Prostate gland (tissue), 2 donors: ENCODE results near the gene LYPLA2. TPM values are rescaled to one million over a fixed set of nuclear protein-coding genes. Genes with fewer than 3 reads are reported as not detected.
"Not testable (repeated sequence)": the region's sequence is repeated elsewhere in the genome, so short reads cannot be mapped to it uniquely, and the experiment has no call there.

Experiments used
- DNase-seq: peaks from one replicate; pipeline ENCODE4 v3.0.0-alpha.2; 2019; ENCODE audit warnings: low spot score
- H3K27ac ChIP-seq, 2 donors: fragments of 200-600 bp; sonication (generic); 2 replicates each; pipeline ENCODE4 v1.5.1; 2017 to 2019
- H3K27me3 ChIP-seq: fragments of 200-600 bp; sonication (generic); replicated peaks from 2 replicates; pipeline ENCODE4 v1.5.1; 2019; ENCODE audit not compliant: insufficient read depth
- H3K36me3 ChIP-seq, 2 donors: fragments of 200-600 bp; sonication (generic); 1 replicate in 1 of 2; 2 replicates in 1 of 2; pipeline versions ENCODE4 v1.5.1 to v1.8.1; 2017 to 2019
- H3K4me1 ChIP-seq: fragments of 200-600 bp; sonication (generic); replicated peaks from 2 replicates; pipeline ENCODE4 v1.5.1; 2019
- H3K4me3 ChIP-seq, 2 donors: fragments of 200-600 bp; sonication (generic); 2 replicates each; pipeline ENCODE4 v1.5.1; 2017 to 2019
- H3K9me3 ChIP-seq: fragments of 200-600 bp; sonication (generic); 2 replicates; pipeline ENCODE4 v1.5.1; 2017
- POLR2A ChIP-seq: fragments of 450-650 bp; IDR thresholded peaks from one replicate; pipeline ENCODE4 v1.6.1; 2016; ENCODE audit warnings: antibody characterized with exemption, mild to moderate bottlenecking
- POLR2AphosphoS5 ChIP-seq: sonication (generic); formaldehyde crosslinking; IDR thresholded peaks from one replicate; pipeline ENCODE4 v1.6.1; 2017; ENCODE audit warnings: antibody characterized with exemption
- WGBS: methylation state at CpG from one replicate; pipeline ENCODE4 v1.1.5; 2018; 5-methylcytosine and 5-hydroxymethylcytosine counted together
- intact Hi-C: fragments of 100-400 bp; cut with DNase I; formaldehyde crosslinking; loops from one replicate; pipeline ENCODE4 v1.14.2; 2022
- total RNA-seq, 2 donors: library from RNA; depleted of rRNA; stranded (reverse); fragments of >200 nt; gene quantifications; one replicate each; pipeline ENCODE4 v1.1.0, GENCODE V29; 2016
- TF ChIP-seq, protein P1 (sequence below), 4 experiments: fragments of 200-600 bp in 2 of 4; fragments of 450-650 bp in 2 of 4; sonication (generic) in 2 of 4; IDR thresholded peaks; 1 replicate in 3 of 4; 2 replicates in 1 of 4; pipeline ENCODE4 v1.5.1; 2016 to 2019; ENCODE audit warnings: antibody characterized with exemption in 4 of 4, mild to moderate bottlenecking in 2 of 4, moderate library complexity in 2 of 4

Gene LYPLA2
- total RNA-seq, 2 donors from 2014 or later, result 53.6 to 57.7 TPM

DNA sequence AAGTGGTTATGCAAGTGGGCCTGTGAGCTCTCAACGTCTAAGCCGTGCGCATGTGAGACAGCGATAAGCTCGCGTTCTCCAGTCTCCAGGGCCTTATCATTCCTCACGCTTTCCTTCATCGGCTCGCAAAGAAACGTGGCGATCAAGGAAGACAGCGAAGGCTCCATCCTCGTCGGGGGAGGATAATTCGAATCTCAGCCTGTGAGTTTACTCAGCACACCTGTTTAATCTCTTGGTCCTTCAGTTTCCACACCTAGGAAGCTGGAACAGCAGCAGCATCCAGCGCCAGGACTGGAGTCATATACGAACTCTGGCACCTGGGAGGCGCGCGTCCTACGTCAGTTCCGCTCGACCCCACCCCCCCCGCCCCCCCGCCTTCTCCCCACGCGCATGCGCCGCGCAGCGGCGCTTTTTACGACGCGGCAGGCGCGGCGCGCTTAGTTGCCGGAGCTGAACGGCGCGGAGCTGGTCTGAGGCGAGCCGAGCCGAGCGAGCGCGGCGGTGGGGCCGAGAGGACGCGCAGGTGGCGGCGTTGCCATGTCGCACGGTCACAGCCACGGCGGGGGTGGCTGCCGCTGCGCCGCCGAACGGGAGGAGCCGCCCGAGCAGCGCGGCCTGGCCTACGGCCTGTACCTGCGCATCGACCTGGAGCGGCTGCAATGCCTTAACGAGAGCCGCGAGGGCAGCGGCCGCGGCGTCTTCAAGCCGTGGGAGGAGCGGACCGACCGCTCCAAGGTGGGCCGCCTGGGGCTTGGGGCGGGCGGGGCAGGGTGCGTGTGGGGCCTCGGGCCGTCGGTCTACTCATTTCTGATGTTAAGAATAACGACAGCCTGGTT is 12.7 kb upstream of the LYPLA2 start, which contains the start of gene PITHD1:
Gene PITHD1 (plus strand): TSS at position 440 of the 836 bp plus-strand sequence. CDS start 98 bp downstream, at position 538.
- peak; percentile 76 for DNase-seq
- intact Hi-C loops, result no loop called here
- peaks cover 6% of the 10 kb centered on the region for H3K4me1 ChIP-seq
- WGBS, result under 1% methylated on average over 29 of the region's 91 CpGs
- H3K9me3 ChIP-seq, result no peaks in the 10 kb centered on the region
- H3K27ac ChIP-seq, result peak within 1 kb of the TSS; percentile 86 to 91
- peak; percentile 85 for TF ChIP-seq POLR2A
- TF ChIP-seq, protein P1, sequence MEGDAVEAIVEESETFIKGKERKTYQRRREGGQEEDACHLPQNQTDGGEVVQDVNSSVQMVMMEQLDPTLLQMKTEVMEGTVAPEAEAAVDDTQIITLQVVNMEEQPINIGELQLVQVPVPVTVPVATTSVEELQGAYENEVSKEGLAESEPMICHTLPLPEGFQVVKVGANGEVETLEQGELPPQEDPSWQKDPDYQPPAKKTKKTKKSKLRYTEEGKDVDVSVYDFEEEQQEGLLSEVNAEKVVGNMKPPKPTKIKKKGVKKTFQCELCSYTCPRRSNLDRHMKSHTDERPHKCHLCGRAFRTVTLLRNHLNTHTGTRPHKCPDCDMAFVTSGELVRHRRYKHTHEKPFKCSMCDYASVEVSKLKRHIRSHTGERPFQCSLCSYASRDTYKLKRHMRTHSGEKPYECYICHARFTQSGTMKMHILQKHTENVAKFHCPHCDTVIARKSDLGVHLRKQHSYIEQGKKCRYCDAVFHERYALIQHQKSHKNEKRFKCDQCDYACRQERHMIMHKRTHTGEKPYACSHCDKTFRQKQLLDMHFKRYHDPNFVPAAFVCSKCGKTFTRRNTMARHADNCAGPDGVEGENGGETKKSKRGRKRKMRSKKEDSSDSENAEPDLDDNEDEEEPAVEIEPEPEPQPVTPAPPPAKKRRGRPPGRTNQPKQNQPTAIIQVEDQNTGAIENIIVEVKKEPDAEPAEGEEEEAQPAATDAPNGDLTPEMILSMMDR (IDR thresholded peaks at IDR 0.05), result peak in 2 of 4 experiments; percentile 8 to 21
- TF ChIP-seq POLR2AphosphoS5, result peak; percentile 77
- no peaks in the 10 kb centered on the region for H3K27me3 ChIP-seq
- H3K36me3 ChIP-seq, result no peaks in the 10 kb centered on the region
- H3K4me3 ChIP-seq, result peak within 1 kb of the TSS; percentile 87 to 98

DNA sequence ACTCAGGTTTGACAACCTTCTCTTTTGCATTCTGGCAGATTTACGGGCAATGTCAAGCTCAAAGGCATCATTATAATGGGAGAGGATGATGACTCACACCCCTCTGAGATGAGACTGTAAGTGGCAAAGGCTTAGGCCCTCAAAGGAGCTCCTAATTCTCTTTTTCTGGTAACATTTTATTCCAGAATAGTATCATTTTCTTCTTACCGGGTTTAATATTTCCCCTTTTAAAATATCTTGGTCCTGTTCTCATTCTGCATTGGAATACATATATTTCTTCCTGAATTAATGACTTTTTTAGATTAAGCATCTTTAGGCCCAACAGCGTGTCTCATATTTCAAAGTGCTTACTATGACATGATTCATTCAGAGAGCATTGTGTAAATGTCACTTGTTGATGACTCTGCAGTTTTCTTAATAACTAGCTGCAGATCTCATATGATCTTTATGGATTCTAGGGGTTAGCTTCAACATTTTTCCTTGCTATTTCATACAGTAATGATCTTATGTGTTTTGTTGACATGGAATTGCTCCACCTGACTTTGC is 11.0 kb upstream of the LYPLA2 start:
- H3K4me1 ChIP-seq, result peaks cover 6% of the 10 kb centered on the region
- no peaks in the 10 kb centered on the region for H3K9me3 ChIP-seq
- H3K36me3 ChIP-seq, result no peaks in the 10 kb centered on the region
- TF ChIP-seq POLR2AphosphoS5 (peak; percentile 23), POLR2A (no peak)
- 69% methylated on average over 3 of the region's 3 CpGs for WGBS
- H3K27me3 ChIP-seq, result no peaks in the 10 kb centered on the region
- H3K4me3 ChIP-seq, result peak overlapping the region in 1 of 2 donors; percentile 87
- intact Hi-C loops, result no loop called here
- DNase-seq, result no peak
- H3K27ac ChIP-seq, result no peak overlapping the region

- 94% methylated on average over 11 of the region's 11 CpGs for WGBS
- DNase-seq, H3K4me3 ChIP-seq, H3K9me3 ChIP-seq, H3K4me1 ChIP-seq, intact Hi-C loops, H3K36me3 ChIP-seq, H3K27me3 ChIP-seq: not testable (repeated sequence)
- H3K27ac ChIP-seq, result peak overlapping the region in 1 of 2 donors; percentile 70
Observed at GRCh38 chr1:23783141-23783540, 7.8 kb upstream of the LYPLA2 start.

DNA sequence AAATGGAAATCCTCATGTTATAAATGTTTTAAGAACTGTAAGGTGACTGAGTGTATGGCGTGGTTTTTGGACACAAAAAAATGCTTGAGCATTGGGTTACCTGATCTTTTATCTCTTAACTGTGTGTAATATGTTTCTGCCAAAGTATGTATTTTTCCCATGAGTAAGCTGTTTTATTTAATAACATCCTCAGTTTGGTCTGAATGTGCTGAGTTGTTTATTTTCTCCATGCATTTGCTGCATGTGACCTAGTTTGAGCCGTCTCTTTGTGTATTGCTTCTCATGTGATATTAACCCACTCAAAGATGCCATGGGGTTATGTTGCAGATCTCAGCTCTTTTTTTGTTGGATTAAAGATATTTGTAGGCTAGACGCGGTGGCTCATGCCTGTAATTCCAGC is 6.1 kb upstream of the LYPLA2 start:
- Histone ChIP-seq H3K4me1 (peaks cover 4% of the 10 kb centered on the region), H3K4me3 (no peak overlapping the region), H3K36me3 (no peaks in the 10 kb centered on the region), H3K9me3 (no peaks in the 10 kb centered on the region), H3K27ac (peak overlapping the region; percentile 19 to 70), H3K27me3 (no peaks in the 10 kb centered on the region)
- WGBS, result 66% methylated on average over 4 of the region's 4 CpGs
- intact Hi-C loops, result no loop called here
- TF ChIP-seq POLR2A (no peak), POLR2AphosphoS5 (peak; percentile 84)
- TF ChIP-seq, protein P1 (IDR thresholded peaks at IDR 0.05), result no peak
- DNase-seq, result peak; percentile 45

DNA sequence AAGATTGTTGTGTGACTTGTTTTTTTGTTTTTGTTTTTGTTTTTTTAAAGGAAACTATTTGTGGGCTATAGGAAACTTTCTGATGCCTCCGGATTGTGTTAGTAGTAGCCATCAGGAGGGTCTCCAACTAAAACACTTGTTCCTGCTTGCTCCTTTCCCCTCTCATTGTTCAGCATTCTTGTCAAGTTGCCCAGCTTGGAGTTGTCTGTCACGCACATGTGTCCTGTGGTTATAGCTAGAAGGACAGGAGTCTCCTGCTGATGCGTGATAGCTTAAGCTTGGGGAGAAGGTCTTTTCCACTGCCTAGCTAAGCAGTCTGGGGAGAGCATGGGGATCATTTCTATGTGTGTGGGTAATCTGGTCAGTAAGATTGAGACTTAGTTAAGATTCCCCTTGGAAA is 3.2 kb upstream of the LYPLA2 start:
- no peak for DNase-seq
- TF ChIP-seq, protein P1 (IDR thresholded peaks at IDR 0.05), result no peak
- no peak for TF ChIP-seq POLR2AphosphoS5
- TF ChIP-seq POLR2A, result no peak
- Histone ChIP-seq H3K27ac (no peak overlapping the region), H3K36me3 (no peaks in the 10 kb centered on the region), H3K9me3 (no peaks in the 10 kb centered on the region), H3K27me3 (no peaks in the 10 kb centered on the region), H3K4me3 (no peak overlapping the region), H3K4me1 (peaks cover 6% of the 10 kb centered on the region)
- intact Hi-C loops, result no loop called here
- 77% methylated on average over 3 of the region's 3 CpGs for WGBS
